ENCODE measurements around the gene GNAZ.

GNAZ gene

GRCh38 chr22:23128269-23129108, 58.2 kb downstream of the GNAZ start:
- in situ Hi-C loops (cut with MboI; ENCODE audit: low sequenced_read_pairs) = loop anchor here (10.0 to 25.0 kb wide), 2 partner anchors 164 to 316 kb away; no protein-coding TSS in a partner anchor

GRCh38 chr22:23129149-23129548, 58.8 kb downstream of the GNAZ start:
- in situ Hi-C loops (cut with MboI; ENCODE audit: low sequenced_read_pairs) = loop anchor here (10.0 to 25.0 kb wide), 2 partner anchors 164 to 317 kb away; no protein-coding TSS in a partner anchor

- in situ Hi-C loops (cut with MboI; ENCODE audit: low sequenced_read_pairs) = loop anchor here (25.0 kb wide), 1 partner anchor 318 kb away; no protein-coding TSS in a partner anchor
These were observed 60.4 kb downstream of the GNAZ start for GRCh38 chr22:23130697-23131096.

GRCh38 chr22:23131931-23132330, 61.6 kb downstream of the GNAZ start:
- in situ Hi-C loops (cut with MboI; ENCODE audit: low sequenced_read_pairs) = loop anchor here (25.0 kb wide), 1 partner anchor 320 kb away; no protein-coding TSS in a partner anchor

GRCh38 chr22:23132376-23133091, 62.2 kb downstream of the GNAZ start:
- in situ Hi-C loops (cut with MboI; ENCODE audit: low sequenced_read_pairs) = loop anchor here (25.0 kb wide), 1 partner anchor 320 kb away; no protein-coding TSS in a partner anchor

GRCh38 chr22:23133922-23134321, 63.6 kb downstream of the GNAZ start:
- in situ Hi-C loops (cut with MboI; ENCODE audit: low sequenced_read_pairs) = loop anchor here (25.0 kb wide), 1 partner anchor 322 kb away; no protein-coding TSS in a partner anchor

- in situ Hi-C loops (cut with MboI; ENCODE audit: low sequenced_read_pairs) = loop anchor here (25.0 kb wide), 1 partner anchor 325 kb away; no protein-coding TSS in a partner anchor
These were observed 66.7 kb downstream of the GNAZ start for GRCh38 chr22:23136991-23137390.

GRCh38 chr22:23137468-23137867, 67.1 kb downstream of the GNAZ start:
- in situ Hi-C loops (cut with MboI; ENCODE audit: low sequenced_read_pairs) = loop anchor here (25.0 kb wide), 1 partner anchor 325 kb away; no protein-coding TSS in a partner anchor

- in situ Hi-C loops (cut with MboI; ENCODE audit: low sequenced_read_pairs) = loop anchor here (25.0 kb wide), 1 partner anchor 326 kb away; no protein-coding TSS in a partner anchor
These were observed 67.7 kb downstream of the GNAZ start for GRCh38 chr22:23137905-23138561.

- in situ Hi-C loops (cut with MboI; ENCODE audit: low sequenced_read_pairs) = loop anchor here (25.0 kb wide), 1 partner anchor 327 kb away; no protein-coding TSS in a partner anchor
These were observed 68.5 kb downstream of the GNAZ start for GRCh38 chr22:23138584-23139435.

- in situ Hi-C loops (cut with MboI; ENCODE audit: low sequenced_read_pairs) = loop anchor here (25.0 kb wide), 1 partner anchor 328 kb away; no protein-coding TSS in a partner anchor
These were observed 70.1 kb downstream of the GNAZ start for GRCh38 chr22:23140385-23140784.

- in situ Hi-C loops (cut with MboI; ENCODE audit: low sequenced_read_pairs) = loop anchor here (25.0 kb wide), 1 partner anchor 330 kb away; no protein-coding TSS in a partner anchor
These were observed 72.3 kb downstream of the GNAZ start for GRCh38 chr22:23142546-23143105.

GRCh38 chr22:23143119-23143518, 72.8 kb downstream of the GNAZ start:
- in situ Hi-C loops (cut with MboI; ENCODE audit: low sequenced_read_pairs) = loop anchor here (25.0 kb wide), 1 partner anchor 331 kb away; no protein-coding TSS in a partner anchor

- in situ Hi-C loops (cut with MboI; ENCODE audit: low sequenced_read_pairs) = loop anchor here (25.0 kb wide), 1 partner anchor 332 kb away; no protein-coding TSS in a partner anchor
These were observed 74.1 kb downstream of the GNAZ start for GRCh38 chr22:23144432-23144831.

GRCh38 chr22:23144932-23145877, 74.9 kb downstream of the GNAZ start, which contains the start of gene RAB36:
RAB36 (plus strand) TSS chr22:23145477; CDS start chr22:23146617, 1,140 bp downstream.
- in situ Hi-C loops (cut with MboI; ENCODE audit: low sequenced_read_pairs) = loop anchor here (25.0 kb wide), 1 partner anchor 333 kb away; no protein-coding TSS in a partner anchor

- in situ Hi-C loops (cut with MboI; ENCODE audit: low sequenced_read_pairs) = loop anchor here (25.0 kb wide), 1 partner anchor 334 kb away; no protein-coding TSS in a partner anchor
These were observed 75.7 kb downstream of the GNAZ start for GRCh38 chr22:23145878-23146470.

- in situ Hi-C loops (cut with MboI; ENCODE audit: low sequenced_read_pairs) = loop anchor here (25.0 kb wide), 1 partner anchor 334 kb away; no protein-coding TSS in a partner anchor
These were observed 76.3 kb downstream of the GNAZ start for GRCh38 chr22:23146478-23147205.

All from HL-60/S4 treated with phorbol 12-myristate 13-acetate at 8.2 ng/mL for 4 days and 3 days (cell line).